PC-3 (cell line): Measurements from ENCODE around the gene PEX1.

Experiments used
- EZH2 ChIP-seq: fragments of 300-600 bp; sonication (generic); IDR thresholded peaks from one replicate; pipeline ENCODE4 v1.6.1; 2017; ENCODE audit warnings: antibody characterized with exemption, mild to moderate bottlenecking, low read length; ENCODE audit not compliant: unreplicated experiment
- EZH2phosphoT487 ChIP-seq: fragments of 300-600 bp; sonication (generic); IDR thresholded peaks from 2 replicates; pipeline ENCODE4 v1.6.1; 2018; ENCODE audit warnings: mild to moderate bottlenecking, antibody characterized with exemption, low read length, borderline replicate concordance
- TF ChIP-seq, protein P1 (sequence below): fragments of 300-600 bp; sonication (generic); conservative IDR thresholded peaks from 2 replicates; pipeline ENCODE4 v1.5.1; 2017; ENCODE audit warnings: antibody characterized with exemption, low read depth, mild to moderate bottlenecking, low read length

DNA sequence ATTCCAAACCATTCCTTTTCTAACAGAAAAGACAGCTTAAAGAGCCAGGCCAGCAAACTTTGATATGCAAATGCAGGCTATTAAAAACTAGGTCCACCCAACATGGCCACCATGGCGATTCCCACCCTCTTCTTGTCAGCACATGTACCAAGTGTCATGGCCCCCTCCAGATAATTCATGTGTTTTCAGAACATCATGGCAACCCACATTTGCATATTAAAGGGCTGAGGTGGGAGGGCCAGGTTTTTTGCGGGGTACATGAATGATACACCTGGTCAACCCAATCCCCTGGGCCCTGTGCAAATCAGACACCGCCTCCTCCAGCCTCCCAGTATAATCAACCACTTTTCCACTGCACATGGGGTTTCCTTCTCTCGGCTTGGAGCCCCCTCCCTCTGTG lies 49.6 kb downstream of the PEX1 start:
- TF ChIP-seq, protein P1, sequence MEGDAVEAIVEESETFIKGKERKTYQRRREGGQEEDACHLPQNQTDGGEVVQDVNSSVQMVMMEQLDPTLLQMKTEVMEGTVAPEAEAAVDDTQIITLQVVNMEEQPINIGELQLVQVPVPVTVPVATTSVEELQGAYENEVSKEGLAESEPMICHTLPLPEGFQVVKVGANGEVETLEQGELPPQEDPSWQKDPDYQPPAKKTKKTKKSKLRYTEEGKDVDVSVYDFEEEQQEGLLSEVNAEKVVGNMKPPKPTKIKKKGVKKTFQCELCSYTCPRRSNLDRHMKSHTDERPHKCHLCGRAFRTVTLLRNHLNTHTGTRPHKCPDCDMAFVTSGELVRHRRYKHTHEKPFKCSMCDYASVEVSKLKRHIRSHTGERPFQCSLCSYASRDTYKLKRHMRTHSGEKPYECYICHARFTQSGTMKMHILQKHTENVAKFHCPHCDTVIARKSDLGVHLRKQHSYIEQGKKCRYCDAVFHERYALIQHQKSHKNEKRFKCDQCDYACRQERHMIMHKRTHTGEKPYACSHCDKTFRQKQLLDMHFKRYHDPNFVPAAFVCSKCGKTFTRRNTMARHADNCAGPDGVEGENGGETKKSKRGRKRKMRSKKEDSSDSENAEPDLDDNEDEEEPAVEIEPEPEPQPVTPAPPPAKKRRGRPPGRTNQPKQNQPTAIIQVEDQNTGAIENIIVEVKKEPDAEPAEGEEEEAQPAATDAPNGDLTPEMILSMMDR, result no peak
- TF ChIP-seq EZH2phosphoT487, result no peak
- no peak for TF ChIP-seq EZH2
